Stimulated activated naive CD8-positive, alpha-beta T cell treated with anti-CD3 and anti-CD28 coated beads, Interleukin-15, amount 100 ng/mL, for 72 hours (primary cell): ENCODE results near the gene SLC47A2.

Source experiments
- ATAC-seq: fragments of 150-1000 bp; cut with Tn5 transposase; 2 replicates; pipeline ENCODE4 v1.10.0; 2021; ENCODE audit warnings: mild to moderate bottlenecking, moderate library complexity
- DNase-seq, 2 donors: peaks; one replicate each; pipeline ENCODE4 v3.0.0; 2021 to 2022
- H3K27ac Mint-ChIP-seq, 2 donors: one replicate each; pipeline ENCODE4 v1.8.0; 2022; ENCODE audit warnings: mild to moderate bottlenecking in 2 of 2, mixed read lengths in 2 of 2, moderate library complexity in 2 of 2
- H3K27me3 Mint-ChIP-seq: one replicate; pipeline ENCODE4 v1.8.0; 2022; ENCODE audit warnings: mixed read lengths
- H3K4me1 Mint-ChIP-seq: one replicate; pipeline ENCODE4 v1.8.0; 2022; ENCODE audit warnings: mild to moderate bottlenecking, mixed read lengths
- H3K4me3 Mint-ChIP-seq, 2 donors: one replicate each; pipeline ENCODE4 v1.8.0; 2022; ENCODE audit warnings: mild to moderate bottlenecking in 2 of 2, mixed read lengths in 2 of 2, moderate library complexity in 1 of 2
- H3K9me3 Mint-ChIP-seq, 2 donors: one replicate each; pipeline ENCODE4 v1.8.0; 2022; ENCODE audit warnings: mixed read lengths in 2 of 2

The SLC47A2 gene

DNA sequence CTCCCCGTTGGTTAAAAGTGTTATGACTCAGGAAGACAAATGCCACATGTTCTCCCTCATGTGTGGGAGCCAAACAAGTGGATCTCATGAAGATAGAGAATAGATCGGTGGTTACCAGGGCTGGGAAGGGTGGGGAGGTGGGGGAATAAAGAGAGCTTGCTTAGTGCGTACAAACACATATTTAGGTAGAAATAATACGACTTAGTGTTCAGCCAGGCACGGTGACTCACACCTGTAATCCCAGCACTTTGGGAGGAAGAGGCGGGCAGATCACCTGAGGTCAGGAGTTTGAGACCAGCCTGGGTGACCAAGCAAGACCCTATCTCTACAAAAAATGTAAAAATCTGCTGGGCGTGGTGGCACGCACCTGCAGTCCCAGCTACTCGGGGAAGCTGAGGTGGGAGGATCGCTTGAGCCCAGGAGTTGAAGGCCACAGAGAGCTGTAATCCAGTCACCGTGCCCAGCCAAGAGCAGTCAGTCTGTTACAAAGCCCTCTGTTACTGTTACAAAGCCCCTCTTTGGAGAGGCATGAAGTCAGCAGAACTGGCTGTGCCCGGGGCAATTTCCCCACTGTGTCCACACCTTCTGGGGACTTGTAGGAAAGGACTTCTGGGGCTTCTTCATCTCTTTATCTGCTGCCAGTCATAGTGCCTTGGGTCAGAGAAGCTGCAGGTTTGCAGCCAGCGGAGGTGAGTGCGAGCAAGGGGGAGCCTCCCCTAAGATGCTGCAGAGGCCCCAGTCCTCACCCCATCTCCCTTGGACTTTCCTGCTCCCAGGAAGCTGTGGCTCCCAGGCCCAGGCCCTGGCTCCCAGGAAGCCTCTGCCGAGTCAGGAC lies 36.0 kb upstream of the SLC47A2 start:
- peaks cover 17% of the 10 kb centered on the region for H3K4me1 Mint-ChIP-seq
- no peak overlapping the region for H3K27ac Mint-ChIP-seq
- no peak for DNase-seq
- ATAC-seq: no peak
- H3K27me3 Mint-ChIP-seq: peaks cover 24% of the 10 kb centered on the region
- no peaks in the 10 kb centered on the region for H3K9me3 Mint-ChIP-seq
- no peak overlapping the region for H3K4me3 Mint-ChIP-seq

DNA sequence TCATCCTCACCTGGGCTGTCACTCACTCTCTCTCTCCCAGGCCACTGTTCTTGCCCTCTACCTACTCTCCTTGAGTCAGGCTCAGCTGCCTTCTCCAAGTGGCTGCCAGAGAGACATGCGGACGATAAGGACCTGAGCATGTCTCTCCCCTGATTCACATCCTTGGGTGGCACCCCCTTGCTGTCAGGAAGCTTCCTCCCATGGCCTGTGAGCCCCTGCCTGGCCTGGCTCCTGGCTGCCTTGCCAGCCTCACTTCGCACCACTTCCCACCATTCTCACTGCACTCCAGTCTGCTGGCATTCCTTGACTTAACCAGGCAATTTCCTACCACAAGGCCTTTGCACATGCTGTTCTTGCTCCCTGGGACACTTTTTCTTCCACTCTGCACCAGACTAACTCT lies 34.5 kb upstream of the SLC47A2 start:
- Mint-ChIP-seq H3K9me3 (no peaks in the 10 kb centered on the region), H3K4me3 (no peak overlapping the region), H3K27me3 (peaks cover 13% of the 10 kb centered on the region), H3K27ac (no peak overlapping the region), H3K4me1 (peaks cover 12% of the 10 kb centered on the region)
- no peak for ATAC-seq
- DNase-seq: no peak

DNA sequence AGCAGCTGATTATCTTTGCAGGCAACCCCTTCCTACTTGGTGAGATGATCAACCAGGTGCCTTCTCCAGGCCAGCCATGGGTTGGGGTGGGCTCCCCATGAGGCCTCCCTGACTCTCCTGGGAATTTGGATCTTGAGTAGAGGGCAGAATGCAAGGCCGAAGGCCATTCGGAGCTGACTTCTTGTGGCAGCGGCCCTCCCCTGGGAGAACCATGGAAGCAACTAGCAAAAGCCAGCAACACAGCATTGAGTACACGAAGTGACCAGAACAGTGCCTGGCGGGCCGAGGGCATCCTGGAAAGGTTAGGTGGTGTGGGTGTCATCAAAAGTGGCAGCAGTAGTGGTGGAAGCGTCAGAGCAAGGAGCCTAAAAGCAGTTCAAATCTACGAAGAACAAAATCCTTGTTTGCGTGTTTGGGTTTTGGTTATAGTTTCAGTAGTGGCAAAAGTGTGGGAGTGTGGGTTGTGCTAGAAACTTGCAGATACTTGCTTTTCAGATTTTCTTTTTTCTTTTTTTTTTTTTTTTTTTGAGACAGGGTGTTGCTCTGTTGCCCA lies 33.7 kb upstream of the SLC47A2 start:
- peaks cover 6% of the 10 kb centered on the region for H3K27me3 Mint-ChIP-seq
- no peak overlapping the region for H3K27ac Mint-ChIP-seq
- H3K4me1 Mint-ChIP-seq: peaks cover 8% of the 10 kb centered on the region
- no peak for DNase-seq
- no peak overlapping the region for H3K4me3 Mint-ChIP-seq
- no peak for ATAC-seq
- H3K9me3 Mint-ChIP-seq: no peaks in the 10 kb centered on the region

- Mint-ChIP-seq H3K9me3 (no peaks in the 10 kb centered on the region), H3K4me3 (no peak overlapping the region), H3K27ac (no peak overlapping the region), H3K4me1 (peaks cover 13% of the 10 kb centered on the region), H3K27me3 (peaks cover 5% of the 10 kb centered on the region)
- DNase-seq (no peak), ATAC-seq (no peak)
These were observed 32.4 kb upstream of the SLC47A2 start for GRCh38 chr17:19748807-19749193.

DNA sequence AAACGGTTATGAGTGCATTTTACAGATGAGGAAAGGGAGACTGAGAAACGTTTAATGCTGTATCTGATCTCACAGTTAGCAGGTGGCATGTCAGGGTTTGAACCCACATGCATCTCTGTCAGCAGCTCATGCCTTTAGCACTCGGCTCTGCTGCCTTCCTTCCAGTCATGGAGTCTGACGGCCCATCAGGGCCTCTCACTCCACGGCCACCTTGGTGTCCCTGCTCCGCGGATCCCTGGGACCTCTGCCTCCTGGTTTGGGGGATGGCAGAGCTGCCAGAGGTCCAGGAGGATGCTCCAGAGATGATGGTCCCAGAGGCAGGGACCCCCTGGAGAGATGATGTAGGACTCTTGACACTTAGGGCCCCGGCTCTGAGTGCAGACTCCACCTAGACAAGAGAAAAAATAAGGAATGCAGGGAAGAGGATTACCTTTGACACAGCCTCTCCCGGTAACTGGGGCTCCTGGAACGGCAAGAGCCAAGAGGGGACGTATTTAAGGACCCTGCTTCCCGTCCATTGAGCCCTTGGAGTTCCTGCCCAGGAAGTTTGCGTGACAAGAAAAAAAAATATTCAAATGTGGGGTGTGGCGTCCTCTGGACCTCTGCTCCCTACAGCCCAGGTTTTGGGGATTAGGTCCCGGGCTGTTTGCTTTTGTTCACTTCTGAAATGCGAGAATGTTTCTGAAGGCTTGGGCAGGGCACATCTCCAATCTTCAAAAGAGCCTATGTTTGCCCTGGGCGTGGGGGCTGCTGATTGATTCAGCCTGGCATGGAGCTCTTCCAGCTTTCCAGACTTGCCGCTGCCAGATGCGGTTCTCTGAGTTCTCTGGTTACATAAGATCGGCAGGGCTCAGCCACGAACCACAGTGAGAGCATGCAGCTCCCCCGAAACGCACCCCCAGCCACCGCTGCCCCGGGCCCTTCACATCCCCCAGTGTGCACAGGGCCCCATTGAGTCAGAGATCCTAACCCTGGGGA lies 31.7 kb upstream of the SLC47A2 start, which contains the start of gene ALDH3A1:
Gene ALDH3A1, minus strand, starts transcription at position 470 of the 978 bp plus-strand sequence. CDS start 3,169 bp downstream, outside the sequence.
- Mint-ChIP-seq H3K27ac (no peak within 1 kb of the TSS), H3K27me3 (no peaks in the 10 kb centered on the region), H3K4me1 (peaks cover 13% of the 10 kb centered on the region), H3K4me3 (no peak within 1 kb of the TSS), H3K9me3 (no peaks in the 10 kb centered on the region)
- ATAC-seq (no peak), DNase-seq (no peak)

GRCh38 chr17:19747159-19747719 lies 30.9 kb upstream of the SLC47A2 start:
- Mint-ChIP-seq H3K4me1 (peaks cover 13% of the 10 kb centered on the region), H3K27me3 (no peaks in the 10 kb centered on the region), H3K4me3 (no peak overlapping the region), H3K27ac (no peak overlapping the region), H3K9me3 (no peaks in the 10 kb centered on the region)
- ATAC-seq (no peak), DNase-seq (no peak)

GRCh38 chr17:19746517-19746916 lies 30.1 kb upstream of the SLC47A2 start:
- H3K27ac Mint-ChIP-seq: no peak overlapping the region

GRCh38 chr17:19744922-19745757 lies 28.8 kb upstream of the SLC47A2 start:
- no peaks in the 10 kb centered on the region for H3K9me3 Mint-ChIP-seq
- ATAC-seq: peak; percentile 89
- peaks cover 13% of the 10 kb centered on the region for H3K4me1 Mint-ChIP-seq
- H3K27ac Mint-ChIP-seq: peak overlapping the region in 1 of 2 donors; percentile 27
- peak overlapping the region; percentile 73 to 98 for H3K4me3 Mint-ChIP-seq
- H3K27me3 Mint-ChIP-seq: no peaks in the 10 kb centered on the region
- DNase-seq: peak; percentile 89 to 92

More at GRCh38 chr17:19746517-19746916, 30.1 kb upstream of the SLC47A2 start:
- no peak overlapping the region for H3K4me3 Mint-ChIP-seq
- ATAC-seq (no peak), DNase-seq (no peak)
- no peaks in the 10 kb centered on the region for H3K9me3 Mint-ChIP-seq
- H3K4me1 Mint-ChIP-seq: peaks cover 13% of the 10 kb centered on the region
- H3K27me3 Mint-ChIP-seq: no peaks in the 10 kb centered on the region

GRCh38 chr17:19744492-19744891 lies 28.1 kb upstream of the SLC47A2 start:
- no peak for ATAC-seq
- H3K4me3 Mint-ChIP-seq: peak overlapping the region; percentile 73 to 98
- H3K27ac Mint-ChIP-seq: peak overlapping the region; percentile 21 to 59
- H3K9me3 Mint-ChIP-seq: no peaks in the 10 kb centered on the region
- DNase-seq: no peak
- H3K27me3 Mint-ChIP-seq: no peaks in the 10 kb centered on the region
- H3K4me1 Mint-ChIP-seq: peaks cover 13% of the 10 kb centered on the region

DNA sequence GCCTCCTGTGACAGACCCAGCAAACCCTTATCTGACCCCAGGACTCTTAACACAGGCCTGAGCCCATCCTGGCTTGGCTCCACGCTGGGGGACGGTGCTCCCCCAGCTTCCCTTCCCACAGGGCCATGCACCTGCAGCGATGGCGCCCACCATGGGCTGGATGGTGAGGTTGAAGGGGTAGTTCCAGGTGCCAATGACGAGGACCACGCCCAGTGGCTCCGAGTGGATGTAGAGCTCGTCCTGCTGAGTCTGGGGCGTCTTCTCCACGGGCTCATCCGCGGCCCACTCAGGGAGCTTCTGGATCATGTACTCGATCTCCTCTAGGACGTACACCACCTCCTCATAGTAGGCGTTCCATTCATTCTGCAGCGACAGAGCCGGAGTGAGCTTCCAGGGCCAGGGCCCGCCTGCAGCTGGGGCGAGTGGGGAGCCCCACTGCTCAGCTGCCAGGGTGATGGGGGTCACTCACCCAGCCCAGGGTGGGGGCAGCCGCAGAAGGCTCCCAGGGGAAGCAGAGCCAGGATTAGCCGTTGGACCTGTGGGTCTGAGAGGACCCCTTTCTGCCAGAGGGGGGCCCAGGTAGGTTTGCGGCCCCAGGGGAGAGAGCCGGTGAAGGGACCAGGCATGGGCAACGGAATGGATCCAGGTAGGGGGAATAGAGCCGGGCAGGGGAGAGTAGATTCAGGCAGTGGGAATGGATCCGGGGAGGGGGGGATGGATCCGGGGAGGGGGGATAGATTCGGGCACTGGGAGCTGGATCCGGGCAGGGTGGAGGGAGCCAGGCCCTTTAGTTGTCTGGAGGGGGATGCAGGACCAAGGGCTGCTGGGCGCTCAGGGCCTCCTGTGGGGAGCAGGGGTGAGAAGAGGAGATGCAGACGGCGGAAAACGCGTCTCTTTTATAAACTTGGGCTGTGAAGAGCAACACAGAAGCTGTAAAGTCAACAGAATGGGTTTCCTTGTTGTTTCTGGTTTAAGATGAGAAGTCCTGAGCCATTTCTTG lies 27.0 kb upstream of the SLC47A2 start:
- H3K4me3 Mint-ChIP-seq: peak overlapping the region; percentile 12 to 98

GRCh38 chr17:19742495-19742894 lies 26.1 kb upstream of the SLC47A2 start:
- ATAC-seq: no peak
- H3K27ac Mint-ChIP-seq: no peak overlapping the region
- peak overlapping the region in 1 of 2 donors; percentile 42 for H3K4me3 Mint-ChIP-seq
- H3K9me3 Mint-ChIP-seq: no peaks in the 10 kb centered on the region
- no peak for DNase-seq
- peaks cover 13% of the 10 kb centered on the region for H3K4me1 Mint-ChIP-seq
- H3K27me3 Mint-ChIP-seq: no peaks in the 10 kb centered on the region

More for the DNA sequence above, 27.0 kb upstream of the SLC47A2 start:
- H3K9me3 Mint-ChIP-seq: no peaks in the 10 kb centered on the region
- peaks cover 13% of the 10 kb centered on the region for H3K4me1 Mint-ChIP-seq
- DNase-seq (no peak), ATAC-seq (no peak)
- no peak overlapping the region for H3K27ac Mint-ChIP-seq
- no peaks in the 10 kb centered on the region for H3K27me3 Mint-ChIP-seq

GRCh38 chr17:19741832-19742457 lies 25.6 kb upstream of the SLC47A2 start:
- DNase-seq (no peak), ATAC-seq (no peak)
- Mint-ChIP-seq H3K4me1 (peaks cover 13% of the 10 kb centered on the region), H3K27ac (peak overlapping the region in 1 of 2 donors; percentile 82), H3K4me3 (no peak overlapping the region), H3K9me3 (no peaks in the 10 kb centered on the region), H3K27me3 (no peaks in the 10 kb centered on the region)

GRCh38 chr17:19740933-19741332 lies 24.5 kb upstream of the SLC47A2 start:
- no peak for ATAC-seq
- H3K9me3 Mint-ChIP-seq: no peaks in the 10 kb centered on the region
- no peak for DNase-seq
- H3K27ac Mint-ChIP-seq: no peak overlapping the region
- H3K4me1 Mint-ChIP-seq: peaks cover 13% of the 10 kb centered on the region
- H3K27me3 Mint-ChIP-seq: no peaks in the 10 kb centered on the region
- no peak overlapping the region for H3K4me3 Mint-ChIP-seq
